Measurements from ENCODE around the gene BABAM1. TPM values are rescaled to one million over a fixed set of nuclear protein-coding genes. Genes with fewer than 3 reads are reported as not detected.

The BABAM1 gene
- total RNA-seq, 1 experiment from 2014 or later, result 93.3 TPM

DNA sequence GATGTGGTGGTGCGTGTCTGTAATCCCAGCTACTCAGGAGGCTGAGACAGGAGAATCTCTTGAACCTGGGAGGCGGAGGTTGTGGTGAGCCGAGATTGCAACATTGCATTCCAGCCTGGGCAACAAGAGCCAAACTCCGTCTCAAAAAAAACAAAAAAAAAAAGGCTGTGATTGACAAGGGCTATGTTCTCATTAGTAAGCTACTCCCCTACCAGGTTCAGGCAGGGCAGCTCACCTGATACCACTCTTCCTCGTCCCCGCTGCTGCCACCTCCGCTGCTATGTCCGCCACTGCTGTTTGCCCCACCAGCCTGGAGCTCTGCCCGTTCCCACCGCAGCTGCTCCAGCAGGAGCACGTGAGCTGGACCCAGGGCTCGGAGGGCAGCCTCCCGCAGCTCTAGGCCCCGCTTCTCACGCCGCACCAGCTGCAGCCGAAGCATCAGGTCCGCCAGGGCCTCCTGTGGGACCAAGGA, 12.1 kb upstream of the BABAM1 start (continued):
- TF ChIP-seq, protein P1, sequence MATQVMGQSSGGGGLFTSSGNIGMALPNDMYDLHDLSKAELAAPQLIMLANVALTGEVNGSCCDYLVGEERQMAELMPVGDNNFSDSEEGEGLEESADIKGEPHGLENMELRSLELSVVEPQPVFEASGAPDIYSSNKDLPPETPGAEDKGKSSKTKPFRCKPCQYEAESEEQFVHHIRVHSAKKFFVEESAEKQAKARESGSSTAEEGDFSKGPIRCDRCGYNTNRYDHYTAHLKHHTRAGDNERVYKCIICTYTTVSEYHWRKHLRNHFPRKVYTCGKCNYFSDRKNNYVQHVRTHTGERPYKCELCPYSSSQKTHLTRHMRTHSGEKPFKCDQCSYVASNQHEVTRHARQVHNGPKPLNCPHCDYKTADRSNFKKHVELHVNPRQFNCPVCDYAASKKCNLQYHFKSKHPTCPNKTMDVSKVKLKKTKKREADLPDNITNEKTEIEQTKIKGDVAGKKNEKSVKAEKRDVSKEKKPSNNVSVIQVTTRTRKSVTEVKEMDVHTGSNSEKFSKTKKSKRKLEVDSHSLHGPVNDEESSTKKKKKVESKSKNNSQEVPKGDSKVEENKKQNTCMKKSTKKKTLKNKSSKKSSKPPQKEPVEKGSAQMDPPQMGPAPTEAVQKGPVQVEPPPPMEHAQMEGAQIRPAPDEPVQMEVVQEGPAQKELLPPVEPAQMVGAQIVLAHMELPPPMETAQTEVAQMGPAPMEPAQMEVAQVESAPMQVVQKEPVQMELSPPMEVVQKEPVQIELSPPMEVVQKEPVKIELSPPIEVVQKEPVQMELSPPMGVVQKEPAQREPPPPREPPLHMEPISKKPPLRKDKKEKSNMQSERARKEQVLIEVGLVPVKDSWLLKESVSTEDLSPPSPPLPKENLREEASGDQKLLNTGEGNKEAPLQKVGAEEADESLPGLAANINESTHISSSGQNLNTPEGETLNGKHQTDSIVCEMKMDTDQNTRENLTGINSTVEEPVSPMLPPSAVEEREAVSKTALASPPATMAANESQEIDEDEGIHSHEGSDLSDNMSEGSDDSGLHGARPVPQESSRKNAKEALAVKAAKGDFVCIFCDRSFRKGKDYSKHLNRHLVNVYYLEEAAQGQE (IDR thresholded peaks at IDR 0.05; ENCODE audit: low read depth), result no peak
- TF ChIP-seq SIN3A (IDR thresholded peaks at IDR 0.05; ENCODE audit: low read depth) (no peak), SRF (IDR thresholded peaks at IDR 0.05; ENCODE audit: low read depth) (no peak), RAD21 (IDR thresholded peaks at IDR 0.05; ENCODE audit: low read depth) (no peak), EGR1 (IDR thresholded peaks at IDR 0.05; ENCODE audit: low read depth) (no peak), CBX3 (IDR thresholded peaks at IDR 0.05; ENCODE audit: low read depth) (no peak)

- H3K27me3 ChIP-seq (ENCODE audit: insufficient read depth, low read length), result no peaks in the 10 kb centered on the region
- ATAC-seq, result no peak
- no peak overlapping the region for H3K4me3 ChIP-seq (replicated peaks in 1 of 2; ENCODE audit: low read depth in 1 of 2, low read length in 2 of 2)
- intact Hi-C loops (cut with micrococcal nuclease), result no loop called here
- no peak for DNase-seq (ENCODE audit: low read depth, low spot score)
- ChIA-PET CTCF (no interaction called here), POLR2A (no interaction called here), RAD21 (ENCODE audit: low non-redundant PET in 1 of 2, low total read pairs in 2 of 2, uncharacterized antibody in 2 of 2, unreplicated experiment in 2 of 2) (no interaction called here)
- no peak overlapping the region for H3K9ac ChIP-seq (ENCODE audit: low read length)
- H3K9me3 ChIP-seq (ENCODE audit: control insufficient read depth in 1 of 2, insufficient read depth in 1 of 2, low read depth in 1 of 2, low read length in 2 of 2), result no peaks in the 10 kb centered on the region
- no peak overlapping the region for H3K27ac ChIP-seq (ENCODE audit: low read depth, low read length)
- peaks cover 0 to 12% of the 10 kb centered on the region in 2 experiments; a peak in 3 of 4 replicates for H3K4me1 ChIP-seq (ENCODE audit: control insufficient read depth in 1 of 2, insufficient read depth in 2 of 2, low read length in 2 of 2)
- H3K4me2 ChIP-seq (ENCODE audit: low read length), result no peak overlapping the region
- H4K20me1 ChIP-seq (ENCODE audit: insufficient read depth), result no peaks in the 10 kb centered on the region
- no peaks in the 10 kb centered on the region for H3K36me3 ChIP-seq (ENCODE audit: control insufficient read depth in 1 of 2, insufficient read depth in 2 of 2, low read length in 2 of 2)
- no TSS peak for BruUV-seq (replicated peaks)
- H3K9me2 ChIP-seq (ENCODE audit: insufficient read depth), result no peaks in the 10 kb centered on the region
- H3K79me2 ChIP-seq (ENCODE audit: insufficient read depth, low read length), result no peaks in the 10 kb centered on the region
- no peak overlapping the region for H2AFZ ChIP-seq (ENCODE audit: low read depth, low read length, poor library complexity, severe bottlenecking)
- no peak for TF ChIP-seq MAX (IDR thresholded peaks at IDR 0.05)
- TF ChIP-seq JUND (IDR thresholded peaks at IDR 0.05), result no peak
- TF ChIP-seq EGR1 (IDR thresholded peaks at IDR 0.05; ENCODE audit: low read depth), result no peak
- TF ChIP-seq, protein P2, sequence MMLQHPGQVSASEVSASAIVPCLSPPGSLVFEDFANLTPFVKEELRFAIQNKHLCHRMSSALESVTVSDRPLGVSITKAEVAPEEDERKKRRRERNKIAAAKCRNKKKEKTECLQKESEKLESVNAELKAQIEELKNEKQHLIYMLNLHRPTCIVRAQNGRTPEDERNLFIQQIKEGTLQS (IDR thresholded peaks at IDR 0.05), result no peak
- TF ChIP-seq, protein P1 (IDR thresholded peaks at IDR 0.05; ENCODE audit: low read depth), result no peak
- TF ChIP-seq YY1 (IDR thresholded peaks at IDR 0.05; ENCODE audit: extremely low read depth, insufficient replicate concordance, low read depth, low read length), result no peak
- TF ChIP-seq RAD21 (IDR thresholded peaks at IDR 0.05; ENCODE audit: low read depth), result no peak
- no peak for TF ChIP-seq CEBPB (IDR thresholded peaks at IDR 0.05; ENCODE audit: low read depth)
- no peak for TF ChIP-seq POLR2A (IDR thresholded peaks at IDR 0.05; ENCODE audit: borderline replicate concordance, extremely low read depth, insufficient read depth, insufficient read length)
- TF ChIP-seq POLR2AphosphoS5 (IDR thresholded peaks at IDR 0.05; ENCODE audit: low read depth, low read length), result no peak
- TF ChIP-seq, protein P3, sequence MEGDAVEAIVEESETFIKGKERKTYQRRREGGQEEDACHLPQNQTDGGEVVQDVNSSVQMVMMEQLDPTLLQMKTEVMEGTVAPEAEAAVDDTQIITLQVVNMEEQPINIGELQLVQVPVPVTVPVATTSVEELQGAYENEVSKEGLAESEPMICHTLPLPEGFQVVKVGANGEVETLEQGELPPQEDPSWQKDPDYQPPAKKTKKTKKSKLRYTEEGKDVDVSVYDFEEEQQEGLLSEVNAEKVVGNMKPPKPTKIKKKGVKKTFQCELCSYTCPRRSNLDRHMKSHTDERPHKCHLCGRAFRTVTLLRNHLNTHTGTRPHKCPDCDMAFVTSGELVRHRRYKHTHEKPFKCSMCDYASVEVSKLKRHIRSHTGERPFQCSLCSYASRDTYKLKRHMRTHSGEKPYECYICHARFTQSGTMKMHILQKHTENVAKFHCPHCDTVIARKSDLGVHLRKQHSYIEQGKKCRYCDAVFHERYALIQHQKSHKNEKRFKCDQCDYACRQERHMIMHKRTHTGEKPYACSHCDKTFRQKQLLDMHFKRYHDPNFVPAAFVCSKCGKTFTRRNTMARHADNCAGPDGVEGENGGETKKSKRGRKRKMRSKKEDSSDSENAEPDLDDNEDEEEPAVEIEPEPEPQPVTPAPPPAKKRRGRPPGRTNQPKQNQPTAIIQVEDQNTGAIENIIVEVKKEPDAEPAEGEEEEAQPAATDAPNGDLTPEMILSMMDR (IDR thresholded peaks at IDR 0.05 in 2 of 3, conservative IDR thresholded peaks at IDR 0.05 in 1 of 3; ENCODE audit: borderline replicate concordance in 1 of 3, insufficient read depth in 1 of 3, low read depth in 2 of 3, low read length in 2 of 3), result no peak
- no peak for TF ChIP-seq SP1 (IDR thresholded peaks at IDR 0.05; ENCODE audit: low read depth)
- no peak for TF ChIP-seq ZFX (IDR thresholded peaks at IDR 0.05)
- TF ChIP-seq ELF1 (IDR thresholded peaks at IDR 0.05; ENCODE audit: borderline replicate concordance, low read depth), result no peak
- no peak for TF ChIP-seq ZNF274 (IDR thresholded peaks at IDR 0.05; ENCODE audit: low read depth, low read length)
Measured at GRCh38 chr19:17256130-17256529, 11.1 kb upstream of the BABAM1 start.
